ENCODE data around the gene PPIA. TPM values are rescaled to one million over a fixed set of nuclear protein-coding genes. Genes with fewer than 3 reads are reported as not detected.

PPIA gene
- total RNA-seq, 1 experiment from 2014 or later, result 3,599 TPM

GRCh38 chr7:44793919-44794318 is 2.6 kb upstream of the PPIA start:
- Histone ChIP-seq H3K9me3 (ENCODE audit: insufficient read depth, low read depth) (no peaks in the 10 kb centered on the region), H3K4me1 (replicated peaks; ENCODE audit: insufficient read depth) (peaks cover 9% of the 10 kb centered on the region), H2AFZ (no peak overlapping the region), H3K27me3 (ENCODE audit: insufficient read depth, low read depth) (no peaks in the 10 kb centered on the region), H3K36me3 (ENCODE audit: low read depth) (peaks cover 15% of the 10 kb centered on the region), H3K79me2 (ENCODE audit: low read depth) (peaks cover 41% of the 10 kb centered on the region), H3K4me3 (no peak overlapping the region), H3K4me2 (no peak overlapping the region), H4K20me1 (ENCODE audit: insufficient read depth) (peaks cover 16% of the 10 kb centered on the region), H3K9me2 (ENCODE audit: insufficient read depth) (no peaks in the 10 kb centered on the region), H3F3A (ENCODE audit: insufficient read depth, low read depth) (peaks cover 65% of the 10 kb centered on the region), H3K27ac (0 out of 2 replicates have a peak overlapping the region, but pooled peaks have one; percentile 1)
- peak in 1 of 2 experiments; percentile 70 for DNase-seq
- CTCF ChIA-PET, result no interaction called here
- BruUV-seq (replicated peaks), result no TSS peak
- TF ChIP-seq EZH2 (IDR thresholded peaks at IDR 0.05; ENCODE audit: low read depth), result no peak
- intact Hi-C loops (cut with micrococcal nuclease; ENCODE audit: unreplicated experiment), result loop anchor here (10.0 kb wide), 1 partner anchor 109 kb away; no protein-coding TSS in a partner anchor
- POLR2A ChIA-PET (ENCODE audit: unreplicated experiment), result no interaction called here

DNA sequence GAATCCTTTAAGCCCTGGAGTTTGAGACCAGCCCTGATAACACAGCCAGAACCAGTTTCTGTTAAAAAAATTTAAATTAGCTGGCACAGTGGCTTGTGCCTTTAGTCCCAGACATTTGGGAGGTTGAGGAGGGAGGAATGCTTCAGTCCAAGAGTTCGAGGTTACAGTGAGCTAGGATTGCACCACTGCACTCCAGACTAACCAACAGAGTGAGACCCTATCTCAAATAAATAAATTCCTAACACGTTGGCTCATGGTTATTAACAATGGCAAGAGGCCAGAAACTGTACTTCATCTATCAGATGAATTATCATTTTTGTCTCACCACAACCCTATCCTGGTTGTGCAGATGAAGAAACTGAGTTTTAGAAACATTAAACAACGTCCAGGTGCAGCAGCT is 2.1 kb upstream of the PPIA start:
- H2AFZ ChIP-seq, result no peak overlapping the region
- ChIA-PET POLR2A (ENCODE audit: unreplicated experiment) (no interaction called here), CTCF (no interaction called here)
- peaks cover 13% of the 10 kb centered on the region for H3K4me1 ChIP-seq (replicated peaks; ENCODE audit: insufficient read depth)
- TF ChIP-seq CTCF (conservative IDR thresholded peaks at IDR 0.05) (no peak), EZH2 (IDR thresholded peaks at IDR 0.05; ENCODE audit: low read depth) (no peak)
- H3K9me2 ChIP-seq (ENCODE audit: insufficient read depth), result no peaks in the 10 kb centered on the region
- H3K4me3 ChIP-seq, result no peak overlapping the region
- peaks cover 18% of the 10 kb centered on the region for H3K36me3 ChIP-seq (ENCODE audit: low read depth)
- peaks cover 45% of the 10 kb centered on the region for H3K79me2 ChIP-seq (ENCODE audit: low read depth)
- no TSS peak for BruUV-seq (replicated peaks)
- H3K27ac ChIP-seq, result 0 out of 2 replicates have a peak overlapping the region, but pooled peaks have one; percentile 1
- peaks cover 69% of the 10 kb centered on the region for H3F3A ChIP-seq (ENCODE audit: insufficient read depth, low read depth)
- intact Hi-C loops (cut with micrococcal nuclease; ENCODE audit: unreplicated experiment), result loop anchor here (10.0 kb wide), 1 partner anchor 110 kb away; no protein-coding TSS in a partner anchor
- peaks cover 20% of the 10 kb centered on the region for H4K20me1 ChIP-seq (ENCODE audit: insufficient read depth)
- no peaks in the 10 kb centered on the region for H3K9me3 ChIP-seq (ENCODE audit: insufficient read depth, low read depth)
- no peak overlapping the region; the same call in 1 of the 2 replicates for H3K4me2 ChIP-seq
- H3K27me3 ChIP-seq (ENCODE audit: insufficient read depth, low read depth), result no peaks in the 10 kb centered on the region
- DNase-seq, result peak in 1 of 2 experiments; percentile 49

- Histone ChIP-seq H3K4me1 (replicated peaks; ENCODE audit: insufficient read depth) (peaks cover 26% of the 10 kb centered on the region), H2AFZ (peak overlapping the region; percentile 97), H3K9me3 (ENCODE audit: insufficient read depth, low read depth) (no peaks in the 10 kb centered on the region), H3K79me2 (ENCODE audit: low read depth) (peaks cover 63% of the 10 kb centered on the region), H3K27ac (peak overlapping the region; percentile 93), H3F3A (ENCODE audit: insufficient read depth, low read depth) (peaks cover 72% of the 10 kb centered on the region), H3K27me3 (ENCODE audit: insufficient read depth, low read depth) (no peaks in the 10 kb centered on the region), H3K4me2 (peak overlapping the region; percentile 96), H3K9me2 (ENCODE audit: insufficient read depth) (no peaks in the 10 kb centered on the region), H4K20me1 (ENCODE audit: insufficient read depth) (peaks cover 37% of the 10 kb centered on the region), H3K36me3 (ENCODE audit: low read depth) (peaks cover 31% of the 10 kb centered on the region), H3K4me3 (peak overlapping the region; percentile 67)
- intact Hi-C loops (cut with micrococcal nuclease; ENCODE audit: unreplicated experiment), result loop anchor here (2.0 to 10.0 kb wide), 4 partner anchors 83 to 207 kb away; no protein-coding TSS in a partner anchor
- DNase-seq, result peak in 1 of 2 experiments; percentile 60
- CTCF ChIA-PET, result no interaction called here
- TF ChIP-seq EZH2 (IDR thresholded peaks at IDR 0.05; ENCODE audit: low read depth) (no peak), CTCF (conservative IDR thresholded peaks at IDR 0.05) (no peak)
- BruUV-seq (replicated peaks), result TSS peak; percentile 49
- POLR2A ChIA-PET (ENCODE audit: unreplicated experiment), result interaction anchor here (0.7 kb wide), 1 partner anchor 28 kb away, joined by 4 read pairs; no protein-coding TSS in a partner anchor
Measured at GRCh38 chr7:44796034-44796503, 412 bp upstream of the PPIA start.

Measured in PC-9 (cell line).